ENCODE results near the gene HBG2.

Gene HBG2

GRCh38 chr11:5288108-5288905 lies 33.7 kb upstream of the HBG2 start:
- DNase-seq (no peak), ATAC-seq (replicated peaks) (no peak)
- H3K27me3 Mint-ChIP-seq, result no peaks in the 10 kb centered on the region
- no peaks in the 10 kb centered on the region for H3K36me3 Mint-ChIP-seq
- no peaks in the 10 kb centered on the region for H3K9me3 Mint-ChIP-seq
- H3K4me3 Mint-ChIP-seq, result no peak overlapping the region
- H3K4me1 Mint-ChIP-seq, result no peaks in the 10 kb centered on the region
- H3K27ac Mint-ChIP-seq, result no peak overlapping the region

GRCh38 chr11:5286901-5287300 lies 32.3 kb upstream of the HBG2 start:
- H3K4me1 Mint-ChIP-seq, result no peaks in the 10 kb centered on the region
- no peak for DNase-seq
- H3K27ac Mint-ChIP-seq, result no peak overlapping the region
- H3K4me3 Mint-ChIP-seq, result no peak overlapping the region
- no peaks in the 10 kb centered on the region for H3K27me3 Mint-ChIP-seq
- no peak for ATAC-seq (replicated peaks)
- no peaks in the 10 kb centered on the region for H3K9me3 Mint-ChIP-seq
- no peaks in the 10 kb centered on the region for H3K36me3 Mint-ChIP-seq

GRCh38 chr11:5286351-5286750 lies 31.8 kb upstream of the HBG2 start:
- H3K27me3 Mint-ChIP-seq, result no peaks in the 10 kb centered on the region
- DNase-seq (no peak), ATAC-seq (replicated peaks) (no peak)
- H3K4me3 Mint-ChIP-seq, result no peak overlapping the region
- no peak overlapping the region for H3K27ac Mint-ChIP-seq
- H3K4me1 Mint-ChIP-seq, result no peaks in the 10 kb centered on the region
- H3K36me3 Mint-ChIP-seq, result no peaks in the 10 kb centered on the region
- no peaks in the 10 kb centered on the region for H3K9me3 Mint-ChIP-seq

- no peak for DNase-seq
Measured at GRCh38 chr11:5285703-5286340, 31.2 kb upstream of the HBG2 start.

GRCh38 chr11:5284637-5285036 lies 30.1 kb upstream of the HBG2 start:
- no peaks in the 10 kb centered on the region for H3K27me3 Mint-ChIP-seq
- no peak for DNase-seq
- H3K4me3 Mint-ChIP-seq, result no peak overlapping the region
- no peaks in the 10 kb centered on the region for H3K9me3 Mint-ChIP-seq
- no peak for ATAC-seq (replicated peaks)
- H3K27ac Mint-ChIP-seq, result no peak overlapping the region
- no peaks in the 10 kb centered on the region for H3K36me3 Mint-ChIP-seq
- H3K4me1 Mint-ChIP-seq, result peaks cover 2 to 5% of the 10 kb centered on the region in 2 donors

More at GRCh38 chr11:5285703-5286340, 31.2 kb upstream of the HBG2 start:
- H3K36me3 Mint-ChIP-seq, result no peaks in the 10 kb centered on the region
- H3K4me3 Mint-ChIP-seq, result no peak overlapping the region
- no peak overlapping the region for H3K27ac Mint-ChIP-seq
- no peaks in the 10 kb centered on the region for H3K27me3 Mint-ChIP-seq
- peaks cover 0 to under 1% of the 10 kb centered on the region in 2 donors for H3K4me1 Mint-ChIP-seq
- no peaks in the 10 kb centered on the region for H3K9me3 Mint-ChIP-seq
- no peak for ATAC-seq (replicated peaks)

DNA sequence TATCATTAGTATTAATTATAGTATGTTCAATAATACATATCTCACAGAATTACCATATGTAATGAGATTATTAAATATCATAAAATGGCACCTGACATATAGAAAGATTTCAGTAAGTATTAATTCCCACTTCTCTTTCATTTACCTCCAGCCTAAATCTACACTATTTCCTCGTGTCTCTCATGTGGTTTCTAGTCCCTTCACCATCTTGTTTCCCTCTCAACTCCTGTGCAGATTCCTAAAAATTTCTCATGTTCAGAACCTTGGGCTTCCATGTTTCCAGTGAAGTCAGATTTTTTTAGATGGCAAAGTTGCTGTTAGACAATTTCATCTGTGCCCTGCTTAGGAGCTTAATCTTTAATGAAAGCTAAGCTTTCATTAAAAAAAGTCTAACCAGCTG lies 29.3 kb upstream of the HBG2 start:
- Mint-ChIP-seq H3K9me3 (no peaks in the 10 kb centered on the region), H3K36me3 (no peaks in the 10 kb centered on the region), H3K4me3 (no peak overlapping the region), H3K4me1 (peaks cover 2 to 5% of the 10 kb centered on the region in 2 donors), H3K27me3 (no peaks in the 10 kb centered on the region), H3K27ac (no peak overlapping the region)
- DNase-seq, result no peak
- no peak for ATAC-seq (replicated peaks)

GRCh38 chr11:5283086-5283485 lies 28.5 kb upstream of the HBG2 start:
- H3K27ac Mint-ChIP-seq, result no peak overlapping the region
- H3K9me3 Mint-ChIP-seq, result no peaks in the 10 kb centered on the region
- H3K4me1 Mint-ChIP-seq, result peaks cover 2 to 5% of the 10 kb centered on the region in 2 donors
- peaks cover 0 to 2% of the 10 kb centered on the region in 2 donors for H3K27me3 Mint-ChIP-seq
- no peaks in the 10 kb centered on the region for H3K36me3 Mint-ChIP-seq
- DNase-seq (no peak), ATAC-seq (replicated peaks) (no peak)
- no peak overlapping the region for H3K4me3 Mint-ChIP-seq

DNA sequence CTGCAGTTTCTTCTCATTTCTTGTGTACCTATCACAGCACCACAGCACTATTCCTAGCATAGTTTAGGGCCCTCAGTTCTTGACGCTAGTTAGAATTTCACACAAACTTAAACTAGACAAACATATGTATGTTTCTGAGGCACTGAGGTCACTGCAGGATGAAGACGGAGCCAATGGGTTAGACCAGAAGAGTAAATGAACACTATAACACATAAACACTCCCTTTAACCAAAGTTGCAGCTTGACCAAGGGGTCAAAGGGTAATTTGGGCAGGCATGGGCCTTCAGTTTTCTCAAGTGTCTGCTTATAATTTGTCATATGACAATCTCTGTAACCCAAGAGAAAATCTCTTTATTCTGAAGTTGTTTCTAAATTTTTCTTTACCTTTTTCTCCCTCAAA lies 28.0 kb upstream of the HBG2 start:
- Mint-ChIP-seq H3K9me3 (no peaks in the 10 kb centered on the region), H3K36me3 (no peaks in the 10 kb centered on the region), H3K27me3 (peaks cover 0 to 7% of the 10 kb centered on the region in 2 donors), H3K27ac (no peak overlapping the region), H3K4me1 (peaks cover 2 to 5% of the 10 kb centered on the region in 2 donors), H3K4me3 (no peak overlapping the region)
- ATAC-seq (replicated peaks), result no peak
- no peak for DNase-seq

GRCh38 chr11:5281596-5281995 lies 27.0 kb upstream of the HBG2 start:
- Mint-ChIP-seq H3K27me3 (peaks cover 0 to 7% of the 10 kb centered on the region in 2 donors), H3K27ac (no peak overlapping the region), H3K36me3 (no peaks in the 10 kb centered on the region), H3K4me1 (peaks cover 2 to 5% of the 10 kb centered on the region in 2 donors), H3K9me3 (no peaks in the 10 kb centered on the region), H3K4me3 (no peak overlapping the region)
- DNase-seq, result no peak
- ATAC-seq (replicated peaks), result no peak

DNA sequence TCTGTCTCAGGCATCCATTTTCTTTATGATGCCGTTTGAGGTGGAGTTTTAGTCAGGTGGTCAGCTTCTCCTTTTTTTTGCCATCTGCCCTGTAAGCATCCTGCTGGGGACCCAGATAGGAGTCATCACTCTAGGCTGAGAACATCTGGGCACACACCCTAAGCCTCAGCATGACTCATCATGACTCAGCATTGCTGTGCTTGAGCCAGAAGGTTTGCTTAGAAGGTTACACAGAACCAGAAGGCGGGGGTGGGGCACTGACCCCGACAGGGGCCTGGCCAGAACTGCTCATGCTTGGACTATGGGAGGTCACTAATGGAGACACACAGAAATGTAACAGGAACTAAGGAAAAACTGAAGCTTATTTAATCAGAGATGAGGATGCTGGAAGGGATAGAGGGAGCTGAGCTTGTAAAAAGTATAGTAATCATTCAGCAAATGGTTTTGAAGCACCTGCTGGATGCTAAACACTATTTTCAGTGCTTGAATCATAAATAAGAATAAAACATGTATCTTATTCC lies 26.1 kb upstream of the HBG2 start:
- DNase-seq, result peak; percentile 3

DNA sequence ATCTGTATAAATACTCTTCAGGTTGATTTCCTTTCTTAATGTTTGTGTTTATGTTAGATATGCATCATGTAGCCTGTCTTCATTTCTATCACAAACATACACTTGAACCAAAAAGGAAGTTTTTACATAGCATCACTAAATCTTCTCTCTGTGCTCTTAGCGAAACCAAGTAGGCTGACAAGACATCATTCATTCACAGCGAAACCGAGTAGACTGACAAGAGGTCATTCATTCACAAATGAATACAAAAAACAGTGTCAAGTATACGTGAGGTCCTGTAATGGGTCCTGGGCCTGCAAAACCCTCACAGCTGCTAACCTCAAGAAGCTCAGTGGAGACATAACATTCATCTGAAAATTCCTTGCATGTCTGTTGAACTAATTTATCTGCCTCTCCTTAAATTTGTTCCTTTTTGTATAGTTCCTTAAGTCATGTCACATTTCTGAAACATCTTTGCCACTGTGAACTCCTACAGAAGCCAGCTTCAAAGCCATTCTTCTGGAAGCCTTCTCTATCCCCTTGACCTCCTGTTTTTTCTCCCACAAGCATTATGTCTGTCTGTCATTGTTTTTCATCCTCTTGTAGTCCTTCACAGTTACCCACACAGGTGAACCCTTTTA lies 25.0 kb upstream of the HBG2 start:
- DNase-seq (no peak), ATAC-seq (replicated peaks) (no peak)
- peaks cover 2 to 5% of the 10 kb centered on the region in 2 donors for H3K4me1 Mint-ChIP-seq
- H3K4me3 Mint-ChIP-seq, result no peak overlapping the region
- no peak overlapping the region for H3K27ac Mint-ChIP-seq
- peaks cover 0 to 7% of the 10 kb centered on the region in 2 donors for H3K27me3 Mint-ChIP-seq
- H3K9me3 Mint-ChIP-seq, result no peaks in the 10 kb centered on the region
- H3K36me3 Mint-ChIP-seq, result no peaks in the 10 kb centered on the region

More for the DNA sequence above, 26.1 kb upstream of the HBG2 start:
- peaks cover 0 to 7% of the 10 kb centered on the region in 2 donors for H3K27me3 Mint-ChIP-seq
- H3K9me3 Mint-ChIP-seq, result no peaks in the 10 kb centered on the region
- H3K4me3 Mint-ChIP-seq, result no peak overlapping the region
- no peaks in the 10 kb centered on the region for H3K36me3 Mint-ChIP-seq
- peaks cover 2 to 5% of the 10 kb centered on the region in 2 donors for H3K4me1 Mint-ChIP-seq
- peak; percentile 59 to 72 for ATAC-seq (replicated peaks)
- no peak overlapping the region for H3K27ac Mint-ChIP-seq

- ATAC-seq (replicated peaks), result no peak
- H3K9me3 Mint-ChIP-seq, result no peaks in the 10 kb centered on the region
- H3K36me3 Mint-ChIP-seq, result no peaks in the 10 kb centered on the region
- no peak overlapping the region for H3K27ac Mint-ChIP-seq
- no peak overlapping the region for H3K4me3 Mint-ChIP-seq
- no peak for DNase-seq
- H3K4me1 Mint-ChIP-seq, result peaks cover 2 to 5% of the 10 kb centered on the region in 2 donors
- H3K27me3 Mint-ChIP-seq, result peaks cover 0 to 7% of the 10 kb centered on the region in 2 donors
Measured at GRCh38 chr11:5277807-5278382, 23.3 kb upstream of the HBG2 start.

GRCh38 chr11:5276697-5277096 lies 22.1 kb upstream of the HBG2 start:
- H3K4me1 Mint-ChIP-seq, result peaks cover 2 to 5% of the 10 kb centered on the region in 2 donors
- no peak overlapping the region for H3K4me3 Mint-ChIP-seq
- H3K9me3 Mint-ChIP-seq, result no peaks in the 10 kb centered on the region
- DNase-seq, result no peak
- no peak overlapping the region for H3K27ac Mint-ChIP-seq
- H3K36me3 Mint-ChIP-seq, result no peaks in the 10 kb centered on the region
- peaks cover 0 to 7% of the 10 kb centered on the region in 2 donors for H3K27me3 Mint-ChIP-seq
- no peak for ATAC-seq (replicated peaks)

- Mint-ChIP-seq H3K9me3 (no peaks in the 10 kb centered on the region), H3K4me3 (no peak overlapping the region), H3K36me3 (no peaks in the 10 kb centered on the region), H3K27ac (no peak overlapping the region), H3K4me1 (peaks cover under 1 to 2% of the 10 kb centered on the region in 2 donors), H3K27me3 (peaks cover 0 to 7% of the 10 kb centered on the region in 2 donors)
- DNase-seq (no peak), ATAC-seq (replicated peaks) (no peak)
Measured at GRCh38 chr11:5275369-5276110, 21.0 kb upstream of the HBG2 start.

All from stimulated activated naive B cell treated with anti-CD40 and anti-IgM and Interleukin-4, amounts not matched to agents 10 μg/mL and 1 μg/mL and 100 μg/mL, for 72 hours (primary cell).